Liver (tissue), 3 donors: ENCODE measurements around the gene ADO.

Experiments used
- FOXA1 ChIP-seq: IDR thresholded peaks from 2 replicates; pipeline ENCODE4 v1.6.1; 2016; ENCODE audit warnings: antibody characterized with exemption
- GABPA ChIP-seq, 2 donors: IDR thresholded peaks in 1 of 2; conservative IDR thresholded peaks in 1 of 2; 2 replicates each; pipeline ENCODE4 v1.6.1; 2016; ENCODE audit warnings: antibody characterized with exemption in 2 of 2, mild to moderate bottlenecking in 1 of 2, moderate library complexity in 1 of 2
- JUND ChIP-seq, 2 donors: IDR thresholded peaks; 2 replicates each; pipeline ENCODE4 v1.6.1; 2016; ENCODE audit warnings: antibody characterized with exemption in 2 of 2
- MAX ChIP-seq: IDR thresholded peaks from 2 replicates; pipeline ENCODE4 v1.6.1; 2016; ENCODE audit warnings: antibody characterized with exemption
- NR2F2 ChIP-seq: IDR thresholded peaks from 2 replicates; pipeline ENCODE4 v1.6.1; 2016; ENCODE audit warnings: antibody characterized with exemption
- RXRA ChIP-seq, 2 donors: IDR thresholded peaks; 2 replicates each; pipeline ENCODE4 v1.6.1; 2017 to 2018; ENCODE audit warnings: antibody characterized with exemption in 2 of 2, mild to moderate bottlenecking in 1 of 2
- SP1 ChIP-seq: IDR thresholded peaks from 2 replicates; pipeline ENCODE4 v1.6.1; 2018; ENCODE audit warnings: antibody characterized with exemption, mild to moderate bottlenecking
- YY1 ChIP-seq: IDR thresholded peaks from 2 replicates; pipeline ENCODE4 v1.6.1; 2016; ENCODE audit warnings: antibody characterized with exemption, mild to moderate bottlenecking
- TF ChIP-seq, protein P1 (sequence below): fragments of 150-350 bp; IDR thresholded peaks from 2 replicates; pipeline ENCODE4 v1.5.1; 2017; ENCODE audit warnings: improper control_type of control experiment, low read depth, low read length; ENCODE audit not compliant: missing input control
- TF ChIP-seq, protein P2 (sequence below): IDR thresholded peaks from 2 replicates; pipeline ENCODE4 v1.6.1; 2016; ENCODE audit warnings: antibody characterized with exemption, mild to moderate bottlenecking
- TF ChIP-seq, protein P3 (sequence below): IDR thresholded peaks from 2 replicates; pipeline ENCODE4 v1.6.1; 2016; ENCODE audit warnings: antibody characterized with exemption
- donor health status: healthy.
- donor health status: healthy.

DNA sequence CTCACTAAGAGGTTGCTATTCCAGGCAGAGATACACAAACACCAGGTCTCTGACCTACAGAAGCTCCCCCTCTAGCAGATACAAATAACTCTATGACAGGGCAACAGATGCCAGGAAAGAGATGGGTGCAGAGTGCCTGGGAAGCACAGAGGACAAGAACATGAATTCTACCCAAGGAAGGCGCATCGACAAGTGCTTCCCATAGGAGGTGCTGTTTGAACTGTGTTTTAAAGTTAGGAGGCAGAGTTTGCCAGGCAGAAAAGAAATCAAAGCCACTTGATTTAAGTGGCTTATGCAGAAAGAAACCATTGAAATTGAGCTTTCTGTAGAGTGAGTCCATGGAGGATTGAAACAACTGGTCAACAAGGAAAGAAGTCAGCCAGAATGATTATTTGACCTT lies 46.9 kb downstream of the ADO start:
- TF ChIP-seq, protein P1, sequence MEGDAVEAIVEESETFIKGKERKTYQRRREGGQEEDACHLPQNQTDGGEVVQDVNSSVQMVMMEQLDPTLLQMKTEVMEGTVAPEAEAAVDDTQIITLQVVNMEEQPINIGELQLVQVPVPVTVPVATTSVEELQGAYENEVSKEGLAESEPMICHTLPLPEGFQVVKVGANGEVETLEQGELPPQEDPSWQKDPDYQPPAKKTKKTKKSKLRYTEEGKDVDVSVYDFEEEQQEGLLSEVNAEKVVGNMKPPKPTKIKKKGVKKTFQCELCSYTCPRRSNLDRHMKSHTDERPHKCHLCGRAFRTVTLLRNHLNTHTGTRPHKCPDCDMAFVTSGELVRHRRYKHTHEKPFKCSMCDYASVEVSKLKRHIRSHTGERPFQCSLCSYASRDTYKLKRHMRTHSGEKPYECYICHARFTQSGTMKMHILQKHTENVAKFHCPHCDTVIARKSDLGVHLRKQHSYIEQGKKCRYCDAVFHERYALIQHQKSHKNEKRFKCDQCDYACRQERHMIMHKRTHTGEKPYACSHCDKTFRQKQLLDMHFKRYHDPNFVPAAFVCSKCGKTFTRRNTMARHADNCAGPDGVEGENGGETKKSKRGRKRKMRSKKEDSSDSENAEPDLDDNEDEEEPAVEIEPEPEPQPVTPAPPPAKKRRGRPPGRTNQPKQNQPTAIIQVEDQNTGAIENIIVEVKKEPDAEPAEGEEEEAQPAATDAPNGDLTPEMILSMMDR = peak; percentile 3
- no peak for TF ChIP-seq YY1
- TF ChIP-seq, protein P2, sequence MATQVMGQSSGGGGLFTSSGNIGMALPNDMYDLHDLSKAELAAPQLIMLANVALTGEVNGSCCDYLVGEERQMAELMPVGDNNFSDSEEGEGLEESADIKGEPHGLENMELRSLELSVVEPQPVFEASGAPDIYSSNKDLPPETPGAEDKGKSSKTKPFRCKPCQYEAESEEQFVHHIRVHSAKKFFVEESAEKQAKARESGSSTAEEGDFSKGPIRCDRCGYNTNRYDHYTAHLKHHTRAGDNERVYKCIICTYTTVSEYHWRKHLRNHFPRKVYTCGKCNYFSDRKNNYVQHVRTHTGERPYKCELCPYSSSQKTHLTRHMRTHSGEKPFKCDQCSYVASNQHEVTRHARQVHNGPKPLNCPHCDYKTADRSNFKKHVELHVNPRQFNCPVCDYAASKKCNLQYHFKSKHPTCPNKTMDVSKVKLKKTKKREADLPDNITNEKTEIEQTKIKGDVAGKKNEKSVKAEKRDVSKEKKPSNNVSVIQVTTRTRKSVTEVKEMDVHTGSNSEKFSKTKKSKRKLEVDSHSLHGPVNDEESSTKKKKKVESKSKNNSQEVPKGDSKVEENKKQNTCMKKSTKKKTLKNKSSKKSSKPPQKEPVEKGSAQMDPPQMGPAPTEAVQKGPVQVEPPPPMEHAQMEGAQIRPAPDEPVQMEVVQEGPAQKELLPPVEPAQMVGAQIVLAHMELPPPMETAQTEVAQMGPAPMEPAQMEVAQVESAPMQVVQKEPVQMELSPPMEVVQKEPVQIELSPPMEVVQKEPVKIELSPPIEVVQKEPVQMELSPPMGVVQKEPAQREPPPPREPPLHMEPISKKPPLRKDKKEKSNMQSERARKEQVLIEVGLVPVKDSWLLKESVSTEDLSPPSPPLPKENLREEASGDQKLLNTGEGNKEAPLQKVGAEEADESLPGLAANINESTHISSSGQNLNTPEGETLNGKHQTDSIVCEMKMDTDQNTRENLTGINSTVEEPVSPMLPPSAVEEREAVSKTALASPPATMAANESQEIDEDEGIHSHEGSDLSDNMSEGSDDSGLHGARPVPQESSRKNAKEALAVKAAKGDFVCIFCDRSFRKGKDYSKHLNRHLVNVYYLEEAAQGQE = no peak
- no peak for TF ChIP-seq RXRA (IDR thresholded peaks at IDR 0.05)
- TF ChIP-seq SP1 = no peak
- no peak for TF ChIP-seq MAX
- TF ChIP-seq JUND (IDR thresholded peaks at IDR 0.05) = no peak
- TF ChIP-seq FOXA1 = no peak
- TF ChIP-seq GABPA (IDR thresholded peaks at IDR 0.05 in 1 of 2, conservative IDR thresholded peaks at IDR 0.05 in 1 of 2) = no peak
- TF ChIP-seq, protein P3, sequence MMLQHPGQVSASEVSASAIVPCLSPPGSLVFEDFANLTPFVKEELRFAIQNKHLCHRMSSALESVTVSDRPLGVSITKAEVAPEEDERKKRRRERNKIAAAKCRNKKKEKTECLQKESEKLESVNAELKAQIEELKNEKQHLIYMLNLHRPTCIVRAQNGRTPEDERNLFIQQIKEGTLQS = no peak
- no peak for TF ChIP-seq NR2F2
